SU-DHL-6 (cell line): ENCODE results near the gene NFYC.

Experiments
- H2AFZ ChIP-seq: fragments of 200-600 bp; sonication (generic); 2 replicates; pipeline ENCODE4 v1.6.1; 2014; ENCODE audit warnings: low read depth, mild to moderate bottlenecking, moderate library complexity, mixed read lengths, antibody characterized with exemption, low read length; ENCODE audit not compliant: severe bottlenecking
- H3F3A ChIP-seq: fragments of 200-600 bp; shearing (Covaris generic); 2 replicates; pipeline ENCODE4 v1.6.0; 2016; ENCODE audit warnings: antibody characterized with exemption, mild to moderate bottlenecking; ENCODE audit not compliant: insufficient read depth
- H3K27ac ChIP-seq: fragments of 200-600 bp; sonication (generic); 2 replicates; pipeline ENCODE4 v1.5.1; 2016; ENCODE audit warnings: low read depth, mild to moderate bottlenecking, low read length, moderate library complexity, mixed read lengths
- H3K27me3 ChIP-seq: fragments of 200-600 bp; sonication (generic), shearing (Covaris generic); 2 replicates; pipeline ENCODE4 v1.6.0; 2014; ENCODE audit warnings: mild to moderate bottlenecking, low read length
- H3K36me3 ChIP-seq: fragments of 200-600 bp; sonication (generic); 2 replicates; pipeline ENCODE4 v1.6.1; 2014; ENCODE audit warnings: mild to moderate bottlenecking, low read length, mixed read lengths
- H3K4me2 ChIP-seq: fragments of 300-600, 200-600 bp; shearing (Covaris generic), sonication (generic); 2 replicates; pipeline ENCODE4 v1.6.0; 2014; ENCODE audit warnings: low read length, low read depth, mild to moderate bottlenecking; ENCODE audit not compliant: poor library complexity, severe bottlenecking
- H3K4me3 ChIP-seq: fragments of 200-600 bp; sonication (generic); 2 replicates; pipeline ENCODE4 v1.5.1; 2014; ENCODE audit warnings: antibody characterized with exemption, low read length, mild to moderate bottlenecking, mixed read lengths; ENCODE audit not compliant: insufficient read depth, poor library complexity, severe bottlenecking
- H3K79me2 ChIP-seq: fragments of 200-600 bp; sonication (generic); 2 replicates; pipeline ENCODE4 v1.6.1; 2014; ENCODE audit warnings: mild to moderate bottlenecking, low read length, moderate library complexity; ENCODE audit not compliant: insufficient read depth
- H3K9ac ChIP-seq: fragments of 200-600 bp; sonication (generic); 2 replicates; pipeline ENCODE4 v1.7.0; 2014; ENCODE audit warnings: mild to moderate bottlenecking, low read length
- H3K9me2 ChIP-seq: fragments of 200-600 bp; sonication (generic); replicated peaks from 2 replicates; pipeline ENCODE4 v1.6.1; 2014; ENCODE audit warnings: low read length; ENCODE audit not compliant: insufficient read depth
- H3K9me3 ChIP-seq: fragments of 200-600 bp; sonication (generic); 2 replicates; pipeline ENCODE4 v1.6.1; 2014; ENCODE audit warnings: low read length, mixed read lengths; ENCODE audit not compliant: insufficient read depth
- H4K20me1 ChIP-seq: fragments of 200-600 bp; sonication (generic); 2 replicates; pipeline ENCODE4 v1.6.1; 2014; ENCODE audit warnings: low read depth, mild to moderate bottlenecking, antibody characterized with exemption, low read length, moderate library complexity, mixed read lengths
- CTCF ChIP-seq: fragments of 200-600 bp; sonication (generic); IDR thresholded peaks from one replicate; pipeline ENCODE4 v1.5.1; 2017; ENCODE audit warnings: antibody characterized with exemption, mild to moderate bottlenecking, low read length, moderate library complexity; ENCODE audit not compliant: insufficient read depth, poor library complexity, severe bottlenecking
- EZH2phosphoT487 ChIP-seq: fragments of 200-600 bp; sonication (generic), shearing (Covaris generic); conservative IDR thresholded peaks from 2 replicates; pipeline ENCODE4 v1.6.1; 2018; ENCODE audit warnings: mild to moderate bottlenecking, antibody characterized with exemption, low read length, moderate library complexity, mixed read lengths

Gene NFYC

DNA sequence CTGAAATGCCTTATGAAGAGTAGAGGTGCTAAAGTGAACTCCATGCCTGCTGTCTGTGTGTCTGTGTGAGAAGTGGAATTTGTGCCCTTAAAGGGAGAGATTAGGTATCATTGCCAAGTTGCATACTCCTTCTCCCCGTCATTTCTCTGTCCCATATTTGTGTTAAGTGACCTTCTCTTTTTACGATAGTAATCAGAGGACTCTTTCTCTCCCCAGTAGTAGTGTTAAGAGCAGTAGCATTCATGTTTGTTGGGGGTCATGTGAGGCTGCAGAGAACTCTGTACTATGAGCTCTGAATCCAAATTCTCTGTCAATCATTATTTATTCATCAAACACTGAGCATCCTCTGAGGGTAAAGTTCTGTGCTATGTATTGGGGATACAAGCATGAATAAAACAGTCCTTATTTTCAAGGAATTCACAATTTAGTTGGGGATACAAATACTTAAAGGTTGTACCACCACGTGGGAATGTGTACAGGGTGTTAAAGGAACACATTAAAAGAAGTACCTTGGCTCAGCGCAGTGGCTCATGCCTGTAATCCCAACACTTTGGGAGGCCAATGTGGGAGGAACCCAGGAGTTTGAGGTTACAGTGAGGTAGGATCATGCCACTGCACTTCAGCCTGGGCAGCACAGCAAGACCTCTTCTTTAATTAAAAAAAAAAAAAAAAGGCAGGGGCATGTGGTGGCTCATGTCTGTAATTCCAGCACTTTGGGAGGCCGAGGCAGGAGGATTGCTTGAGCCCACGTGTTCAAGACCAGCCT, 67.3 kb downstream of the NFYC start:
- H4K20me1 ChIP-seq: no peaks in the 10 kb centered on the region
- H3F3A ChIP-seq: no peaks in the 10 kb centered on the region
- H3K27me3 ChIP-seq: no peaks in the 10 kb centered on the region
- H2AFZ ChIP-seq: no peak overlapping the region
- H3K9me2 ChIP-seq: no peaks in the 10 kb centered on the region
- H3K4me2 ChIP-seq: no peak overlapping the region
- H3K79me2 ChIP-seq: no peaks in the 10 kb centered on the region
- H3K4me3 ChIP-seq: no peak overlapping the region
- H3K9me3 ChIP-seq: no peaks in the 10 kb centered on the region
- no peak overlapping the region for H3K27ac ChIP-seq
- peaks cover 13% of the 10 kb centered on the region; the same call in 1 of the 2 replicates for H3K36me3 ChIP-seq
- no peak overlapping the region for H3K9ac ChIP-seq
- TF ChIP-seq EZH2phosphoT487: no peak

GRCh38 chr1:40760984-40761383, 69.5 kb downstream of the NFYC start:
- Histone ChIP-seq H3K9ac (no peak overlapping the region), H4K20me1 (no peaks in the 10 kb centered on the region), H3K4me3 (no peak overlapping the region), H3K27ac (no peak overlapping the region), H3K9me3 (no peaks in the 10 kb centered on the region), H3K79me2 (no peaks in the 10 kb centered on the region), H3K4me2 (no peak overlapping the region), H3K9me2 (no peaks in the 10 kb centered on the region), H3F3A (no peaks in the 10 kb centered on the region), H3K27me3 (no peaks in the 10 kb centered on the region), H3K36me3 (peaks cover 6% of the 10 kb centered on the region; the same call in 1 of the 2 replicates), H2AFZ (no peak overlapping the region)
- TF ChIP-seq CTCF: no peak

GRCh38 chr1:40762144-40762923, 70.8 kb downstream of the NFYC start:
- Histone ChIP-seq H3F3A (no peaks in the 10 kb centered on the region), H2AFZ (no peak overlapping the region), H3K27ac (no peak overlapping the region), H3K27me3 (no peaks in the 10 kb centered on the region), H4K20me1 (no peaks in the 10 kb centered on the region), H3K9me2 (no peaks in the 10 kb centered on the region), H3K79me2 (no peaks in the 10 kb centered on the region), H3K9ac (no peak overlapping the region), H3K4me3 (no peak overlapping the region), H3K36me3 (peaks cover 14% of the 10 kb centered on the region; the same call in 1 of the 2 replicates), H3K9me3 (no peaks in the 10 kb centered on the region), H3K4me2 (no peak overlapping the region)
- TF ChIP-seq CTCF (no peak), EZH2phosphoT487 (no peak)
